IMR-90 (cell line): ENCODE data around the gene BHLHE23. TPM values are rescaled to one million over a fixed set of nuclear protein-coding genes. Genes with fewer than 3 reads are reported as not detected.

ENCODE experiments used
- ATAC-seq: fragments of 200-7000 bp; cut with Tn5 transposase; 2 replicates; pipeline ENCODE4 v1.9.1; 2020; ENCODE audit warnings: low read depth, mild to moderate bottlenecking, moderate library complexity
- BruUV-seq: library from RNA; stranded (reverse); fragments of 400-500 nt; replicated peaks from 2 replicates; lab custom pipeline; 2021; lab: Mats Ljungman, UMichigan
- CTCF ChIA-PET: fragments of 300-600 bp; formaldehyde crosslinking; extraction: SDS; loops from one replicate; lab custom pipeline; 2021; ENCODE audit warnings: antibody characterized with exemption; lab: Yijun Ruan, JAX
- POLR2A ChIA-PET: fragments of 300-600 bp; sonication (Branson Sonifier 250); formaldehyde crosslinking; loops from one replicate; lab custom pipeline; 2022; ENCODE audit warnings: antibody characterized with exemption; ENCODE audit not compliant: unreplicated experiment; lab: Charles Lee
- DNase-seq: peaks from one replicate; pipeline ENCODE4 v3.0.0; 2013
- H2AFZ ChIP-seq: replicated peaks from 2 replicates; pipeline ENCODE3; 2013; ENCODE audit warnings: low read length, mild to moderate bottlenecking; ENCODE audit not compliant: poor library complexity
- H2AK5ac ChIP-seq: 2 replicates; pipeline ENCODE4 v1.6.1; 2013; ENCODE audit warnings: low read depth, low read length, inconsistent platforms
- H2AK9ac ChIP-seq: replicated peaks from 2 replicates; pipeline ENCODE3; 2013; ENCODE audit warnings: mild to moderate bottlenecking, low read depth, low read length, moderate library complexity; ENCODE audit not compliant: poor library complexity
- H2BK120ac ChIP-seq: 2 replicates; pipeline ENCODE4 v1.6.1; 2013; ENCODE audit warnings: low read depth, low read length, inconsistent platforms
- H2BK15ac ChIP-seq: 3 replicates; pipeline ENCODE4 v1.6.1; 2013; ENCODE audit warnings: low read depth, low read length, inconsistent platforms
- H2BK20ac ChIP-seq: 2 replicates; pipeline ENCODE4 v1.6.1; 2013; ENCODE audit warnings: low read depth, mild to moderate bottlenecking, inconsistent platforms, low read length, moderate library complexity
- H2BK5ac ChIP-seq: 2 replicates; pipeline ENCODE4 v1.6.1; 2013; ENCODE audit warnings: mild to moderate bottlenecking, low read depth, low read length, inconsistent platforms; ENCODE audit not compliant: poor library complexity, severe bottlenecking
- H3K14ac ChIP-seq: replicated peaks from 2 replicates; pipeline ENCODE4 v1.6.1; 2013; ENCODE audit warnings: low read depth, low read length, inconsistent platforms
- H3K18ac ChIP-seq: 2 replicates; pipeline ENCODE4 v1.6.1; 2013; ENCODE audit warnings: low read depth, low read length, control low read depth
- H3K23ac ChIP-seq: 2 replicates; pipeline ENCODE4 v1.6.1; 2013; ENCODE audit warnings: low read depth, low read length, inconsistent platforms
- H3K27ac ChIP-seq: 2 replicates; pipeline ENCODE4 v1.5.1; 2013; ENCODE audit warnings: mild to moderate bottlenecking, control low read depth, low read length; ENCODE audit not compliant: insufficient read depth
- H3K27me3 ChIP-seq: 2 replicates; pipeline ENCODE4 v1.6.1; 2013; ENCODE audit warnings: low read length; ENCODE audit not compliant: control insufficient read depth, insufficient read depth
- H3K36me3 ChIP-seq: 2 replicates; pipeline ENCODE4 v1.6.1; 2013; ENCODE audit warnings: low read length, mixed read lengths; ENCODE audit not compliant: control insufficient read depth, insufficient read depth
- H3K4ac ChIP-seq: 2 replicates; pipeline ENCODE4 v1.6.1; 2013; ENCODE audit warnings: low read depth, low read length, inconsistent platforms
- H3K4me1 ChIP-seq: 2 replicates; pipeline ENCODE4 v1.6.1; 2013; ENCODE audit warnings: low read length, mixed read lengths; ENCODE audit not compliant: control insufficient read depth, insufficient read depth
- H3K4me2 ChIP-seq: 2 replicates; pipeline ENCODE4 v1.6.1; 2013; ENCODE audit warnings: low read depth, mild to moderate bottlenecking, control low read depth, low read length, moderate library complexity
- H3K4me3 ChIP-seq: 2 replicates; pipeline ENCODE4 v1.5.1; 2013; ENCODE audit warnings: low read depth, mild to moderate bottlenecking, control low read depth, low read length, moderate library complexity; ENCODE audit not compliant: insufficient read depth
- H3K56ac ChIP-seq: 2 replicates; pipeline ENCODE4 v1.6.1; 2013; ENCODE audit warnings: low read length, inconsistent platforms; ENCODE audit not compliant: insufficient read depth; ENCODE audit errors: extremely low read depth
- H3K79me1 ChIP-seq, 2 experiments: 2 replicates each; pipeline ENCODE4 v1.6.1; 2013; ENCODE audit warnings: low read length in 2 of 2, inconsistent platforms in 1 of 2, low read depth in 1 of 2
- H3K9ac ChIP-seq: 2 replicates; pipeline ENCODE4 v1.6.1; 2013; ENCODE audit warnings: low read depth, low read length, control low read depth
- H3K9me1 ChIP-seq: 2 replicates; pipeline ENCODE4 v1.6.1; 2013; ENCODE audit warnings: low read length, inconsistent platforms; ENCODE audit not compliant: insufficient read depth
- H3K9me3 ChIP-seq: 2 replicates; pipeline ENCODE4 v1.6.1; 2013; ENCODE audit warnings: low read length; ENCODE audit not compliant: control insufficient read depth, insufficient read depth
- H4K20me1 ChIP-seq: 2 replicates; pipeline ENCODE4 v1.6.1; 2013; ENCODE audit warnings: low read length, inconsistent platforms; ENCODE audit not compliant: insufficient read depth
- H4K5ac ChIP-seq: 2 replicates; pipeline ENCODE4 v1.6.1; 2013; ENCODE audit warnings: mild to moderate bottlenecking, low read depth, low read length, control low read depth
- H4K8ac ChIP-seq, 2 experiments: 2 replicates each; pipeline ENCODE4 v1.6.1; 2013; ENCODE audit warnings: low read depth in 2 of 2, low read length in 2 of 2, control low read depth in 1 of 2, inconsistent platforms in 1 of 2
- H4K91ac ChIP-seq: 2 replicates; pipeline ENCODE4 v1.6.1; 2013; ENCODE audit warnings: low read depth, low read length, inconsistent platforms; ENCODE audit not compliant: insufficient read depth
- MAZ ChIP-seq: IDR thresholded peaks from 2 replicates; pipeline ENCODE4 v1.6.1; 2012; ENCODE audit warnings: low read depth, mild to moderate bottlenecking, low read length, improper control_type of control experiment, moderate library complexity, borderline replicate concordance
- MXI1 ChIP-seq: IDR thresholded peaks from 2 replicates; pipeline ENCODE4 v1.6.1; 2012; ENCODE audit warnings: low read depth, mild to moderate bottlenecking, low read length, moderate library complexity, borderline replicate concordance
- RCOR1 ChIP-seq: IDR thresholded peaks from 2 replicates; pipeline ENCODE4 v1.6.1; 2012; ENCODE audit warnings: mild to moderate bottlenecking, low read length, improper control_type of control experiment; ENCODE audit not compliant: insufficient replicate concordance
- SMC3 ChIP-seq: fragments of 150-350 bp; IDR thresholded peaks from 2 replicates; pipeline ENCODE4 v1.6.1; 2016; ENCODE audit warnings: low read depth, mild to moderate bottlenecking, antibody characterized with exemption, low read length, moderate library complexity
- USF2 ChIP-seq: fragments of 150-350 bp; IDR thresholded peaks from 2 replicates; pipeline ENCODE4 v1.6.1; 2017; ENCODE audit warnings: mild to moderate bottlenecking, antibody characterized with exemption, low read length, low read depth
- WGBS, 2 experiments: methylation state at CpG; one replicate each; pipeline versions ENCODE4 v1.1.5 to v1.1.7; 2013; ENCODE audit warnings: missing lambda C conversion rate in 2 of 2; ENCODE audit not compliant: insufficient read length in 1 of 2; ENCODE audit errors: extremely low coverage in 2 of 2; 5-methylcytosine and 5-hydroxymethylcytosine counted together
- dilution Hi-C: fragments of 300-500 bp; cut with HindIII; formaldehyde crosslinking; loops from one replicate; pipeline ENCODE4 v1.14.3; 2018; ENCODE audit warnings: low sequenced_read_pairs; ENCODE audit not compliant: unreplicated experiment
- in situ Hi-C: fragments of 300-500 bp; cut with MboI; formaldehyde crosslinking; loops from 3 replicates; pipeline ENCODE4 v1.14.3; 2019; ENCODE audit warnings: low sequenced_read_pairs, inconsistent platforms, mixed read lengths
- intact Hi-C: fragments of 100-400 bp; cut with micrococcal nuclease; formaldehyde crosslinking; loops from 2 replicates; pipeline ENCODE4 v1.10.0; 2022
- polyA plus RNA-seq, 3 experiments: library from polyadenylated mRNA; depleted of rRNA; stranded (reverse); fragments of >200 nt; gene quantifications; 2 replicates each; pipeline ENCODE4 v1.2.3, GENCODE V29; 2012; ENCODE audit warnings: low replicate concordance in 1 of 3
- total RNA-seq: library from RNA; depleted of rRNA; stranded (reverse); fragments of >200 nt; gene quantifications from 2 replicates; pipeline ENCODE4 v1.2.3, GENCODE V29; 2012
- TF ChIP-seq, protein P1 (sequence below): fragments of 150-350 bp; IDR thresholded peaks from 2 replicates; pipeline ENCODE4 v1.6.1; 2016; ENCODE audit warnings: low read depth, mild to moderate bottlenecking, low read length, moderate library complexity, borderline replicate concordance

Gene BHLHE23
- total and polyA plus RNA-seq, 2 of the 4 experiments (the other 2 are of a cell fraction) = not detected

- Histone ChIP-seq H3K9me1 (no peaks in the 10 kb centered on the region), H4K8ac (no peak overlapping the region), H2AK9ac (no peak overlapping the region), H2BK20ac (no peak overlapping the region), H3K36me3 (no peaks in the 10 kb centered on the region), H2AK5ac (no peak overlapping the region), H3K4me3 (no peak overlapping the region), H3K14ac (no peak overlapping the region), H3K4me2 (no peak overlapping the region), H3K4me1 (no peaks in the 10 kb centered on the region), H2BK5ac (no peak overlapping the region), H3K56ac (no peak overlapping the region), H3K27ac (no peak overlapping the region), H2BK15ac (no peak overlapping the region), H2AFZ (no peak overlapping the region), H3K23ac (no peak overlapping the region), H3K79me1 (no peaks in the 10 kb centered on the region), H3K9ac (no peak overlapping the region), H3K4ac (no peak overlapping the region), H4K91ac (no peak overlapping the region), H3K18ac (no peak overlapping the region), H3K9me3 (no peaks in the 10 kb centered on the region), H4K20me1 (no peaks in the 10 kb centered on the region), H4K5ac (no peak overlapping the region), H2BK120ac (no peak overlapping the region), H3K27me3 (peaks cover 78% of the 10 kb centered on the region)
- no TSS peak for BruUV-seq
- in situ Hi-C loops = no loop called here
- CTCF ChIA-PET = no interaction called here
- dilution Hi-C loops = no loop called here
- intact Hi-C loops = no loop called here
- no peak for TF ChIP-seq MXI1
- TF ChIP-seq USF2 = no peak
- TF ChIP-seq, protein P1, sequence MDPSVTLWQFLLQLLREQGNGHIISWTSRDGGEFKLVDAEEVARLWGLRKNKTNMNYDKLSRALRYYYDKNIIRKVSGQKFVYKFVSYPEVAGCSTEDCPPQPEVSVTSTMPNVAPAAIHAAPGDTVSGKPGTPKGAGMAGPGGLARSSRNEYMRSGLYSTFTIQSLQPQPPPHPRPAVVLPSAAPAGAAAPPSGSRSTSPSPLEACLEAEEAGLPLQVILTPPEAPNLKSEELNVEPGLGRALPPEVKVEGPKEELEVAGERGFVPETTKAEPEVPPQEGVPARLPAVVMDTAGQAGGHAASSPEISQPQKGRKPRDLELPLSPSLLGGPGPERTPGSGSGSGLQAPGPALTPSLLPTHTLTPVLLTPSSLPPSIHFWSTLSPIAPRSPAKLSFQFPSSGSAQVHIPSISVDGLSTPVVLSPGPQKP = no peak
- TF ChIP-seq RCOR1 = no peak
- TF ChIP-seq SMC3 = no peak
- no peak for TF ChIP-seq MAZ
- ATAC-seq (no peak), DNase-seq (no peak)
- WGBS, 2 experiments = 40% methylated on average over 2 of the region's 14 CpGs; no CpG with 5 or more reads in 1 of the 2 experiments
- POLR2A ChIA-PET = no interaction called here
Observed at GRCh38 chr20:62996596-62996982, 10.2 kb downstream of the BHLHE23 start.
